ENCODE data around the gene ASB8.
A peak's percentile ranks its signal among the peaks of the same experiment; 100 is the strongest.

Gene ASB8

DNA sequence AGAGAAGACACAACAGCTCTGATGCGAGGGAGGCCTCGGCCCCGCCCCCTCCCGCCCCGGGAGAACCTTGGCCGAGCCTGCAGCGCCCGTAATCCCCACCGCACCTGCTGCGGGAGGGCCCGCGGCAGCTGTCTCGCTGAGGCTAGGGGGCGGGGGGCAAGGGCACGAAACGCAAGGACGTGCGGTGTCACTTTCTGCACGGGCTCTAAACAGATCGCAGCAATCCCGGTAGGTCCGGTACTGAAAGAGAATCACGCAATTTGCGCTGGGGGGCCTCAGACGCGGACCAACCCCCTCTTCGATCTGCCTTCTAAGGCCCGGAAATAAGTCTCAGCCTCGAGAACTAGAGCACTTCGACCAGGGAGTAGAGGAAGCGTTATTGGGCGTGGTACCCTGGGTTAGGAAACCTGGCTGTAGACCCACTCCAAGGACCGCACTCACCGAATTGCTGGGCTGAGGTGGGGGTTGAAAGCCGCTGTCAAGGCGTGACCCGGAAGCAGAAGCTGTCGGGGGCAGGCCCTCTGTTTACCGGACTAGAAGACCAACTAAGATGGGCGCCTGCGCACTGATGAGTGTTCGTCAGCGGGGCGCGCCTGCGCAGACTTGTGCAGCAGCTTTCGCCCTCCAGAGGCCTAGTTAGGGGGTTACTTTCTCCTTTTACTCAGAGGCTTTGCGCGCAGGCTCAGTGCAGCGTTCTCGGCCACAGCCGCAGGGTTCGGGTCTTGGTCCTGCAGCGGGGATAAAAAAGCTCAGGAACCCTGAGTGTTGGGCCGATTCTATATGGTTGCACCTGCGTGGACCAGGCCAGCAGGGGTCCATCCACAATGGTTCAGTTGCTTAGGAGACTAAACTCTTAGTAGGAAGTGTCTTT is at the start of gene ASB8:
TSS of gene ASB8 (minus strand) at position 498 of the 871 bp plus-strand sequence. CDS start 4,019 bp downstream, outside the sequence.
- DNase-seq (ENCODE audit: extremely low read depth in 1 of 2, low read depth in 1 of 2): peak; percentile 95 to 98

GRCh38 chr12:48203192-48203591 is 45.9 kb upstream of the ASB8 start, which contains the start of gene OR10AD1:
Gene OR10AD1 (minus strand): TSS chr12:48203292. CDS start chr12:48203292, 0 bp downstream.
- DNase-seq (ENCODE audit: extremely low read depth in 1 of 2, low read depth in 1 of 2): no peak

DNA sequence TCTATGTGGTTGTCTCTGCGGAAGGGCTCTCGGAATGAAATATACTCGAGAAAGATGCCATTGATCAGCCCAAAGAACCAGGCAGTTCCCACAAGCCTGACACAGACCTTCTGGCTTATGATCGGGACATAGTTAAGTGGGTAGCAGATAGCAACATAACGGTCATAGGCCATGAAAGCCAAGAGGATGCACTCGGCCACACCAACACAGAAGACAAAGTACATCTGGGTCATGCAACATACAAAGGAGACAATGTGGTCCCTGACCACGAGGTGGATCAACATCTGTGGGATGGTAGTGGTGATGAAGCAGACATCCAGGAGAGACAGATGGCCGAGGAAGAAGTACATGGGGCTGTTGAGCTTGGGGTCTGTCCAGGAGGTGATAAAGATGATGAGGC is 45.5 kb upstream of the ASB8 start:
- DNase-seq (ENCODE audit: extremely low read depth in 1 of 2, low read depth in 1 of 2): no peak

GRCh38 chr12:48201516-48201915 is 44.2 kb upstream of the ASB8 start:
- DNase-seq (ENCODE audit: extremely low read depth in 1 of 2, low read depth in 1 of 2): no peak

DNA sequence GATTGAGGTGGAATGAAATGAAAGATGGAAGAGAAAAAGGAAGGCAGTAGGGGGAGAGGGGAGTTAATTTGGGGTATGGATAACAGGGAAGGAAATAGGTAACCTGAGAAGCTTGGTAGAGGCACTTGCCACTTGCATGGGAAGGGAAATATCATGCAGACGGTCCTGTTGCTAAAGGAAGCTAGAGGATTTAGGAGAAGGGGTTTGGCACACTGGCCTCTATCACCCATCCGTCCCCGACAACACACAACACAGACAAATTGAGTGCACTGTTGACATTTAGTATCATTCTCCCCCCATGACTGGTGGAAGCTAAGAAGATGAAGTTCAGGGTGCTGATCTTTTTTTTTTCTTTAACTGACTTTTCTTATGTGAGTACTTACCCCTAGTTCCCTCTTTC is 43.8 kb upstream of the ASB8 start:
- DNase-seq (ENCODE audit: extremely low read depth in 1 of 2, low read depth in 1 of 2): no peak

- no peak for DNase-seq (ENCODE audit: extremely low read depth in 1 of 2, low read depth in 1 of 2)
These were observed 42.5 kb upstream of the ASB8 start for GRCh38 chr12:48199774-48200221.

GRCh38 chr12:48198985-48199384 is 41.7 kb upstream of the ASB8 start:
- DNase-seq (ENCODE audit: extremely low read depth in 1 of 2, low read depth in 1 of 2): no peak

- no peak for DNase-seq (ENCODE audit: extremely low read depth in 1 of 2, low read depth in 1 of 2)
These were observed 41.3 kb upstream of the ASB8 start for GRCh38 chr12:48198672-48198971.

GRCh38 chr12:48197971-48198671 is 40.8 kb upstream of the ASB8 start:
- peak; percentile 87 to 94 for DNase-seq (ENCODE audit: extremely low read depth in 1 of 2, low read depth in 1 of 2)

DNA sequence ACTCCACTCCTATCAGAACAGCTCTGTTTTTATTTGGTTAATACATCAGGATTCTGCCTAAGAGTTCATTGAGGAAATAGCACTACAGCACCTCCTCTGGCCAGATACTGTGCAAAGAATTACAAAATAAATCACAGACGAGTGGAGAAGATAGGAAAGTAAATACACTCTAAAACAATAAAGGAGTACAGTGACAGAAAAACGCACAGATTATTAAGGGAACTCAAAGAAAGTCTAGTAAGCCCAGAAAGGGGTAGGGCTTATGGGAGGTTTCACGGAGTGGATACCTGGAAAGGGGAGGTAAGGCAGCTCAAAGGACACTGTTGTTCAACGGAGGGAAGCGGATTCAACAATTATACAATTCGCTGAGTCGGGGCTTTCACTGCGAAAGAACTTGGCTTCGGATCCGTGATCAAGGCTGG is 40.2 kb upstream of the ASB8 start:
- no peak for DNase-seq (ENCODE audit: extremely low read depth in 1 of 2, low read depth in 1 of 2)

DNA sequence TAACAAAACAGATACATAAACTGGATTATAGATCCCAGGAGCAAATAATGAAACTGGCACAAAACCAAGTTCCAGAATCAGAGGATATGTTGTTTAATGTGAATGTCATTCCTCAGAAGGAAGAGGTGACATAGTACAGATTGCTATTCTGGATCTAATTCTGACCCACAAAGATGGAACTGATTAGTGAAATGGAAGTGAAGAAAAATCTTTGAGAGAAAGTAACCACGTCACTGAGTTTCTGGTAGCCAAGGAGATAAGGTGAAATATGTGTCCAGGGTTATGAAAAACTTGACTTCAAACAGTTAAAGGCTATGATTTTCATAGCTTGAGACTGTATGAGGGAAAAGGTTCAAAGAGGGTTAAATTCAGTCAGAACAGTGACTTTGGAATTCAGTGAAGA is 37.5 kb upstream of the ASB8 start:
- no peak for DNase-seq (ENCODE audit: extremely low read depth in 1 of 2, low read depth in 1 of 2)

- no peak for DNase-seq (ENCODE audit: extremely low read depth in 1 of 2, low read depth in 1 of 2)
These were observed 36.3 kb upstream of the ASB8 start for GRCh38 chr12:48193623-48194022.

GRCh38 chr12:48192861-48193260 is 35.5 kb upstream of the ASB8 start:
- DNase-seq (ENCODE audit: extremely low read depth in 1 of 2, low read depth in 1 of 2): no peak

- DNase-seq (ENCODE audit: extremely low read depth in 1 of 2, low read depth in 1 of 2): no peak
These were observed 33.8 kb upstream of the ASB8 start for GRCh38 chr12:48191096-48191495.

- DNase-seq (ENCODE audit: extremely low read depth in 1 of 2, low read depth in 1 of 2): no peak
These were observed 32.2 kb upstream of the ASB8 start for GRCh38 chr12:48189331-48190125.

DNA sequence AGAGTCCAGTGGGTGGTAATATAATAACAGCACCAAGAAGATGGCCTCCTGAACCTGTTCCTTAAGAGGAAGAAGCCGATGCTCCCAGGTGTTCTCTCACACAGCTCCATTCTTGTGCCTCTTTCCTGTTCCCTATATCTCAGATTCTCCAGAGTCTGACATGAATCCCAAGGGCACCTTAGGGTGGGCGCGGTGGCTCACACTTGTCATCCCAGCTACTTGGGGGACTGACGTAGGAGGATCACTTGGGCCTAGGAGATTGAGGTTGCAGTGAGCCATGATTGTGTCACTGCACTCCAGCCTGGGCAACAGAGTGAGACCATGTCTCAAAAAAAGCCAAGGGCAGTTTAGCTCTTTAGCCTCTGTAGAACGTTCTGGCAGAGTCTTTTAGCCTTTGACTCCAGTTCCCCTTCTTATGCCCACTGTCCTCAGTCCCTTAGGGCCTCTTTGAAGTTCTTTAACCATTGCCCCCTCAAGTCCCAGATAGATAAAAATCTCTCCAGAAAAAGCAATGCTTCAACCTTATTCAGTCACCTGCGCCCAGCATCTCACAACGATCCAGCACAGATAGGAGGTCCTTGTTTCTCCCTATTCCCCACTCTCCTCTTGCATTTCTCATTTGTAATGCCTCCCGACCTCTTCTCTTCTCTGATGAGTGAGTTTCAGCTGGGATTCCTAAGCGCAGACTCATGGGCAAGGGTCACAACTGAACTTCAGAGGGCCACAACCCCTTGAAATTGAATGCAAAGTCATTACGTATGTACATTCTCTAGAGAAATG is 30.8 kb upstream of the ASB8 start:
- DNase-seq (ENCODE audit: extremely low read depth in 1 of 2, low read depth in 1 of 2): no peak

- DNase-seq (ENCODE audit: extremely low read depth in 1 of 2, low read depth in 1 of 2): no peak
These were observed 28.0 kb upstream of the ASB8 start for GRCh38 chr12:48185181-48185919.

DNA sequence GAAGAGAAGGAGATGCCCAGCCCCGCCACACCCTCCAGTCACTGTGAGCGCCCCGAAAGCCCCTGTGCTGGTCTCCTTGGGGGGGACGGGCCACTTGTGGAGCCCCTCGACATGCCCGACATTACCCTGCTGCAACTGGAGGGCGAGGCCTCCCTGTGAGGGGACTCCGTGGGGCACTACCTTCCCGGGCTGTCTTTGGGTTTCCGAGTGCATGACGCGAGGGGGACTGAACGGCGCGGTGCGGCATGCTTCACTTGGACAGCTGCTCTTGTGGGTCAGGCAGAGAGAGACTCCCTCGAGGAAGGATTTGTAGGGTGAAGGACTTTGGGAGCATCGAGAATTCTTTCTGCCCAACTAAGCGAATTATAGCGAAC is 27.2 kb upstream of the ASB8 start:
- DNase-seq (ENCODE audit: extremely low read depth in 1 of 2, low read depth in 1 of 2): no peak

GRCh38 chr12:48183876-48184548 is 26.7 kb upstream of the ASB8 start:
- DNase-seq (ENCODE audit: extremely low read depth in 1 of 2, low read depth in 1 of 2): no peak

All from stimulated activated CD8-positive, alpha-beta memory T cell treated with anti-CD3 and anti-CD28 coated beads, Interleukin-7, amount 100 ng/mL, for 48 hours (primary cell).